GM06990 (cell line): ENCODE measurements around the gene ZDHHC6.

Experiments
- DNase-seq: peaks from one replicate; pipeline ENCODE4 v3.0.0-alpha.2; 2011; ENCODE audit not compliant: insufficient read length; ENCODE audit errors: extremely low read depth
- H3K27me3 ChIP-seq: replicated peaks from 2 replicates; pipeline ENCODE4 v1.6.0; 2011; ENCODE audit warnings: low read length; ENCODE audit not compliant: control insufficient read depth, insufficient read depth
- H3K36me3 ChIP-seq: 2 replicates; pipeline ENCODE4 v1.5.1; 2011; ENCODE audit warnings: low read length; ENCODE audit not compliant: control insufficient read depth, insufficient read depth
- H3K4me3 ChIP-seq: replicated peaks from 2 replicates; pipeline ENCODE4 v1.5.1; 2011; ENCODE audit warnings: low read depth, mild to moderate bottlenecking, control low read depth, low read length
- CTCF ChIP-seq: IDR thresholded peaks from 2 replicates; pipeline ENCODE4 v1.5.1; 2011; ENCODE audit warnings: low read length, control low read depth, mild to moderate bottlenecking, inconsistent platforms; ENCODE audit not compliant: insufficient read depth, poor library complexity, severe bottlenecking

ZDHHC6 gene

GRCh38 chr10:112434988-112435619 is 11.6 kb downstream of the ZDHHC6 start:
- Histone ChIP-seq H3K36me3 (peaks cover 6% of the 10 kb centered on the region), H3K27me3 (no peaks in the 10 kb centered on the region), H3K4me3 (no peak overlapping the region)
- TF ChIP-seq CTCF, result peak; percentile 21
- no peak for DNase-seq

DNA sequence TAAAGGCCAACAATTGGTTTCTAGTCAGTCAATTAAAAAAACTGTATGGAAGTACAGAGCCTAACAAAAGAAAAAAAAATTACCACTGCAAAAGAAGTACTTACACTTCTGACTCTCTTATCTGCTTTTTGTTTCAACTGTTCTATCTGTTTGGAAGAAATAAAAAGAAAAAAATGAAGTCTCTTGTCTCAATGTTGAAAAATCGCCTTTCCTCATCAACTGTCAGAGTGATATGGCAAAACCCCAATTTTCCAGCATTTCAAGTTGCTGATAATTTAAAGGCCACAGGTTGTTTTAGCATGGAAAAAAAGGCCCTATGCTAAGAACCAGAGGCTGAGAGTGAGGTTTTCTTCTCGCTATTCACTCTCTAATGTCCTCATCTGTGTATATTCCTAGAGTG is 13.6 kb downstream of the ZDHHC6 start:
- no peak overlapping the region for H3K4me3 ChIP-seq
- DNase-seq, result no peak
- TF ChIP-seq CTCF, result no peak
- peaks cover 7% of the 10 kb centered on the region for H3K36me3 ChIP-seq
- no peaks in the 10 kb centered on the region for H3K27me3 ChIP-seq

GRCh38 chr10:112429654-112430230 is 17.0 kb downstream of the ZDHHC6 start:
- no peak for DNase-seq
- Histone ChIP-seq H3K36me3 (peaks cover 6% of the 10 kb centered on the region), H3K27me3 (no peaks in the 10 kb centered on the region), H3K4me3 (no peak overlapping the region)
- no peak for TF ChIP-seq CTCF

DNA sequence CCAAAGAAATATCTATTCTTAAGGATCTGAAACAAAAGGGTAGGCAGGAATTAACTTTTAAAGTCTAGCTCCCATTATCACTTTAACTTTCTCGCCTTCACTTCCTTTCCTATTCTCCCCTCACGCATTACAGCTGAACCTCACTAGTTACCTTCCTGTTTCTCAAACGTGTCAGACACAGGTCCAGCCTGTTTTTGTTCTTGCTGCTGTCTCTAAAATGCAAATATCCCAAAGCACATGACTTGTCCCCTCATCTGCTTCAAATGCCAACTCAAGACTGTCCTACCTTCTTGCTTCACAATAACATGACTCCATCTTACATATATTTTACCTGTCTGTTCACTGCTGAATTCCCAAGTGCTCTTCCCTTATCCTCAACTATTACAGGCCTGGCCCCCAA is 17.6 kb downstream of the ZDHHC6 start:
- no peak for TF ChIP-seq CTCF
- peaks cover 6% of the 10 kb centered on the region for H3K36me3 ChIP-seq
- DNase-seq, result no peak
- H3K4me3 ChIP-seq, result no peak overlapping the region
- no peaks in the 10 kb centered on the region for H3K27me3 ChIP-seq

- Histone ChIP-seq H3K27me3 (no peaks in the 10 kb centered on the region), H3K4me3 (no peak overlapping the region), H3K36me3 (peaks cover 6% of the 10 kb centered on the region)
- TF ChIP-seq CTCF, result no peak
- DNase-seq, result no peak
These were observed 20.6 kb downstream of the ZDHHC6 start for GRCh38 chr10:112426111-112426510.

GRCh38 chr10:112424651-112425050 is 22.1 kb downstream of the ZDHHC6 start:
- DNase-seq, result no peak
- H3K27me3 ChIP-seq, result no peaks in the 10 kb centered on the region
- no peak overlapping the region for H3K4me3 ChIP-seq
- peaks cover 6% of the 10 kb centered on the region for H3K36me3 ChIP-seq
- no peak for TF ChIP-seq CTCF
